ENCODE data around the gene ANO3. TPM values are rescaled to one million over a fixed set of nuclear protein-coding genes. Genes with fewer than 3 reads are reported as not detected.

Gene ANO3
- polyA plus RNA-seq, 1 experiment: 0.02 TPM

DNA sequence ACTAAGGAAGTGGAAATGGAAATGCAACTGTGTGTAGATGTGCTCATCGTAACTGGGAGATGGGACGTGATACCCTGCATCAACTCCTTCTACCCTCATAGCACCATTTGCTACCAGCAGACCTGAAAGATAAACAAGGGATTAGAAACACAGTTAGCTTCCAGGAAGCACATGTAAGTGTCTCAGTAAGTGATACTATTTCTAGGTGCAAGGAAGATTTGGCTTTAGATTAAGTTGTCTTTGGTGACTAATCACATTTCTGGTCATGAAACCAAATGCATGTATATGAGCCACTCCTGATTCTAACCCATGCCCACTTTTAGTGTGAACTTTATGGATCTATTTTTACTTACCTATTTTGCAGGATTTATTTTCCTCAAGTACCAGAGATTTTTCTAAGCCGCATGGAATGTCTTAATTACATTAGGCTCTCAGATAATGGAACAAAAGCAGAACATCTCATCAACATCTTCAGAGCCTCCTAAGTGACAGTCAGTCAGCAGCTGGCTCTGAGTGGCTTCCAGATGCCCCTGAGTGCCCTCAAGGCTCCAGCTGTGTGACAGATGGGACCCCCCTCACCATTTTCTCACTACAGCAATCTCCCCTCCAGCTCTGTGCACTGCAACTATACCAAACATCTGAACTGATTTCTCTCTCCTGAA, 368.8 kb downstream of the ANO3 start:
- no peaks in the 10 kb centered on the region for H3K9me3 ChIP-seq (ENCODE audit: control insufficient read depth, insufficient read depth, low read length)
- no peak overlapping the region for H3K27ac ChIP-seq (ENCODE audit: low read depth, low read length)
- ChIA-PET CTCF (interaction anchor here (1.1 kb wide), 1 partner anchor 458 kb away, joined by 3 read pairs; no protein-coding TSS in a partner anchor), POLR2A (no interaction called here)
- DNase-seq (ENCODE audit: low read depth, low spot score): no peak
- no peak overlapping the region for H3K4me3 ChIP-seq (ENCODE audit: low read depth, low read length)
- no peaks in the 10 kb centered on the region for H3K27me3 ChIP-seq (ENCODE audit: control insufficient read depth, insufficient read depth, low read length)
- TF ChIP-seq, protein P1, sequence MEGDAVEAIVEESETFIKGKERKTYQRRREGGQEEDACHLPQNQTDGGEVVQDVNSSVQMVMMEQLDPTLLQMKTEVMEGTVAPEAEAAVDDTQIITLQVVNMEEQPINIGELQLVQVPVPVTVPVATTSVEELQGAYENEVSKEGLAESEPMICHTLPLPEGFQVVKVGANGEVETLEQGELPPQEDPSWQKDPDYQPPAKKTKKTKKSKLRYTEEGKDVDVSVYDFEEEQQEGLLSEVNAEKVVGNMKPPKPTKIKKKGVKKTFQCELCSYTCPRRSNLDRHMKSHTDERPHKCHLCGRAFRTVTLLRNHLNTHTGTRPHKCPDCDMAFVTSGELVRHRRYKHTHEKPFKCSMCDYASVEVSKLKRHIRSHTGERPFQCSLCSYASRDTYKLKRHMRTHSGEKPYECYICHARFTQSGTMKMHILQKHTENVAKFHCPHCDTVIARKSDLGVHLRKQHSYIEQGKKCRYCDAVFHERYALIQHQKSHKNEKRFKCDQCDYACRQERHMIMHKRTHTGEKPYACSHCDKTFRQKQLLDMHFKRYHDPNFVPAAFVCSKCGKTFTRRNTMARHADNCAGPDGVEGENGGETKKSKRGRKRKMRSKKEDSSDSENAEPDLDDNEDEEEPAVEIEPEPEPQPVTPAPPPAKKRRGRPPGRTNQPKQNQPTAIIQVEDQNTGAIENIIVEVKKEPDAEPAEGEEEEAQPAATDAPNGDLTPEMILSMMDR (IDR thresholded peaks at IDR 0.05; ENCODE audit: low read depth, low read length): no peak

DNA sequence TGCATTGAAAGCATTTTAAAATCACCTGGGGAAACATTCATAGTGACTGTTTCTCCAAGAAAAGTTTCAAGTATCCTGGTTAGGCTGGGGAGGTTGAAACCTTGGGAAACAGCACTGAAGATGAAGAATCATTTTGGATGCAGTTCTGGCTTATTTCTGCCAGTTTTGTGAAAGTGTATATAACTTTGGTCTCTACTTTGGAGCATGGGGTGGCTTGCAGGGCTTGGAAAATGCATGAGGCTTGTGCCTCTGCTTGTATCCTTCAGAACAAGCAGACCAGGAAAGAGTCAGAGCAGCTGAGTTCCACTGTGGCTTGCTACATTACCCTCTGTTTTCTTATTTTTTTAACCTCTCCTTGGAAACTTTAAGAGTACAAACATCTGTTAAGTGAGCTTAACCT, 370.5 kb downstream of the ANO3 start:
- no peak for DNase-seq (ENCODE audit: low read depth, low spot score)
- H3K9me3 ChIP-seq (ENCODE audit: control insufficient read depth, insufficient read depth, low read length): no peaks in the 10 kb centered on the region
- no peaks in the 10 kb centered on the region for H3K27me3 ChIP-seq (ENCODE audit: control insufficient read depth, insufficient read depth, low read length)
- TF ChIP-seq, protein P1 (IDR thresholded peaks at IDR 0.05; ENCODE audit: low read depth, low read length): no peak
- no peak overlapping the region for H3K27ac ChIP-seq (ENCODE audit: low read depth, low read length)
- CTCF ChIA-PET: interaction anchor here (1.3 kb wide), 1 partner anchor 9 kb away, joined by 3 read pairs; no protein-coding TSS in a partner anchor
- H3K4me3 ChIP-seq (ENCODE audit: low read depth, low read length): no peak overlapping the region
- POLR2A ChIA-PET: no interaction called here

DNA sequence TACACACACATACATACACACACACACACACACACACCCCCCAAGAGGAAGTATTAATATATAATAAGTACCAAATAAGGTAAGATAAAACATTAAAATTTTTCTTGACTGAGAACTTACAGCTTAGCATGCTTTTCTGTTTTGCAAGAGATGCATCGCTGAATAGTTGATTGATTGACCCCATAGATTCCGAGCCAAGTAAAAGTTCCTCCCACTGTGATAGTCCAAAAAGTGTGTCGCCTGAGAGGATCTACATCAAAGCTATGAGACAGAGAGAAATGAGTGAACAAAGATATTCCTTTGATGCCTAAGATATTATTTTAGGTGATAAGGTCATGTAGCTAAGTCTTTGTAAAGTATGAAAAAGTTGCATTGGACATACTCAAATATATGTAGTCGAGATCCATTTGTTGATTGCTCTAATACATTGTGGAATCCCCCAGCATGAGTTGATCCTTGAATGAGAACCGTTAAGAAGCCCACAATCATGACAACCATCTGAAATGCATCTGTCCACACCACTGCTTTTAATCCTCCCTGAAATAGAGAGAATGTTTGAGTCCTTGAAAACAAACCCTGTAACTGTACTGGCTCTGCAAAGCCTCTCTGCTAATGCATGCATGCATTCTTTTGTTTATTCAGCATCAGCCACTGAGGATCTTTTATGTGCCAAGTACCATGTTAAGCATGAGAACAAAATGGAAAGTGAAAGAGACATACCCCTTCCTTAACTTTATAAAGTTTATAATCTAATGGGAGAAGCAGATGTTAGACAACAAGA, 371.7 kb downstream of the ANO3 start:
- Histone ChIP-seq H3K27me3 (ENCODE audit: control insufficient read depth, insufficient read depth, low read length) (no peaks in the 10 kb centered on the region), H3K27ac (ENCODE audit: low read depth, low read length) (no peak overlapping the region), H3K9me3 (ENCODE audit: control insufficient read depth, insufficient read depth, low read length) (no peaks in the 10 kb centered on the region), H3K4me3 (ENCODE audit: low read depth, low read length) (no peak overlapping the region)
- ChIA-PET CTCF (no interaction called here), POLR2A (no interaction called here)
- TF ChIP-seq, protein P1 (IDR thresholded peaks at IDR 0.05; ENCODE audit: low read depth, low read length): no peak
- no peak for DNase-seq (ENCODE audit: low read depth, low spot score)

DNA sequence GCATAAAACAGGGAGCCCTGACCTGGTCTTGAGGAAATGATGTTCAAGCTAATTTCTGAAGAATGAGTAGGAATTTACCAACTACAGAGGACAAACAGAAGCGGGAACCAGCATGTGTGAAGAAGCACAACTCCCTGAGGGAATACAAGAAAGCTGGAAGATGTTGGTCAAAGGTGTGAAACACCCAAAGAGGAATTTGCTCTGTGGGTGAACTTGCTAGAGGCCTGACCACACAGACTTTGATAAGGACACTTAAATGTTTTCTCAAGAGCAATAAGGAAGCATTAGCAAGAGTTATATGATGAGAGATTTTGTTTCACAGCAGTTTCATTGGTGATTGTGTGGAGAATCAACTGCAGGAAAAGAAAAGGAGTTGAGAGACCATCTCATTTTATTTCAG, 372.3 kb downstream of the ANO3 start:
- Histone ChIP-seq H3K27ac (ENCODE audit: low read depth, low read length) (no peak overlapping the region), H3K4me3 (ENCODE audit: low read depth, low read length) (no peak overlapping the region), H3K9me3 (ENCODE audit: control insufficient read depth, insufficient read depth, low read length) (no peaks in the 10 kb centered on the region), H3K27me3 (ENCODE audit: control insufficient read depth, insufficient read depth, low read length) (no peaks in the 10 kb centered on the region)
- CTCF ChIA-PET: no interaction called here
- POLR2A ChIA-PET: no interaction called here
- no peak for DNase-seq (ENCODE audit: low read depth, low spot score)
- TF ChIP-seq, protein P1 (IDR thresholded peaks at IDR 0.05; ENCODE audit: low read depth, low read length): no peak

DNA sequence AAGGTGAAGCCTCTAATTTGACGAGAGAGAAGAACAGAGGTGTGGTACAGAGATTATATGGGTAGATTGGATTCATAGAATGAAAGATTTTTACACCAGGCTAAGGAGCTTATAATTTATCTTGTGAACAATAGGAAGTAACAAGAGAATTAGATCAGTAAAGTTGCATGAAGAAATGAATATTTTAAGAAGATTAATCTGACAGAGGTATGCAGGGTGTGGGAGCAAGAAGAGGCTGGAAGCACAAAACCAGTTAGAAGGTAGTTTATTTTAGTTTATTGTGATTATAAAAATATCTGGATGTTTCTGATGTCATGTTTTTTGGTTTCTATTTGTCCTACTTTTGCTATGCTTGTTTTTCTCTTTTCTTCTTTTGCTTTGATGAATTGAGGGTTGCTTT, 374.3 kb downstream of the ANO3 start:
- TF ChIP-seq, protein P1 (IDR thresholded peaks at IDR 0.05; ENCODE audit: low read depth, low read length): no peak
- no peaks in the 10 kb centered on the region for H3K27me3 ChIP-seq (ENCODE audit: control insufficient read depth, insufficient read depth, low read length)
- no peak overlapping the region for H3K4me3 ChIP-seq (ENCODE audit: low read depth, low read length)
- no peak overlapping the region for H3K27ac ChIP-seq (ENCODE audit: low read depth, low read length)
- ChIA-PET POLR2A (no interaction called here), CTCF (no interaction called here)
- no peak for DNase-seq (ENCODE audit: low read depth, low spot score)
- H3K9me3 ChIP-seq (ENCODE audit: control insufficient read depth, insufficient read depth, low read length): no peaks in the 10 kb centered on the region

Data from AG04450 (cell line).